Tibial artery (tissue), 4 donors: ENCODE data around the gene POLR2E.

Source experiments
- DNase-seq, 2 donors: peaks; one replicate each; pipeline ENCODE4 v3.0.0-alpha.2; 2019
- H3K27ac ChIP-seq, 2 donors: fragments of 200-600 bp; sonication (generic) in 1 of 2; 1 replicate in 1 of 2; 2 replicates in 1 of 2; pipeline ENCODE4 v1.5.1; 2018 to 2019; ENCODE audit warnings: mild to moderate bottlenecking in 1 of 2
- H3K27me3 ChIP-seq, 2 donors: fragments of 200-600 bp; sonication (generic) in 1 of 2; one replicate each; pipeline versions ENCODE4 v1.5.1 to v1.6.0; 2016 to 2019
- H3K36me3 ChIP-seq, 3 donors: fragments of 200-600 bp; sonication (generic) in 2 of 3; one replicate each; pipeline ENCODE4 v1.5.1; 2016 to 2019; ENCODE audit warnings: mild to moderate bottlenecking in 2 of 3
- H3K4me1 ChIP-seq, 4 donors: fragments of 200-600 bp; sonication (generic) in 2 of 4; 1 replicate in 3 of 4; 2 replicates in 1 of 4; pipeline ENCODE4 v1.5.1; 2016 to 2019
- H3K4me3 ChIP-seq, 2 donors: fragments of 200-600 bp; sonication (generic) in 1 of 2; 1 replicate in 1 of 2; 2 replicates in 1 of 2; pipeline ENCODE4 v1.5.1; 2018 to 2019; ENCODE audit warnings: mild to moderate bottlenecking in 2 of 2
- H3K9me3 ChIP-seq, 3 donors: fragments of 200-600 bp; sonication (generic) in 1 of 3; one replicate each; pipeline ENCODE4 v1.5.1; 2016 to 2019
- CTCF ChIP-seq, 2 experiments: fragments of 200-600 bp in 1 of 2; fragments of 450-650 bp in 1 of 2; IDR thresholded peaks; one replicate each; pipeline ENCODE4 v1.5.1; 2017 to 2019; ENCODE audit warnings: antibody characterized with exemption in 2 of 2, mild to moderate bottlenecking in 1 of 2, moderate library complexity in 1 of 2
- intact Hi-C: fragments of 100-400 bp; cut with DNase I; formaldehyde crosslinking; loops from one replicate; pipeline ENCODE4 v1.15.0; 2023; ENCODE audit warnings: low total_unique reads

Gene POLR2E

DNA sequence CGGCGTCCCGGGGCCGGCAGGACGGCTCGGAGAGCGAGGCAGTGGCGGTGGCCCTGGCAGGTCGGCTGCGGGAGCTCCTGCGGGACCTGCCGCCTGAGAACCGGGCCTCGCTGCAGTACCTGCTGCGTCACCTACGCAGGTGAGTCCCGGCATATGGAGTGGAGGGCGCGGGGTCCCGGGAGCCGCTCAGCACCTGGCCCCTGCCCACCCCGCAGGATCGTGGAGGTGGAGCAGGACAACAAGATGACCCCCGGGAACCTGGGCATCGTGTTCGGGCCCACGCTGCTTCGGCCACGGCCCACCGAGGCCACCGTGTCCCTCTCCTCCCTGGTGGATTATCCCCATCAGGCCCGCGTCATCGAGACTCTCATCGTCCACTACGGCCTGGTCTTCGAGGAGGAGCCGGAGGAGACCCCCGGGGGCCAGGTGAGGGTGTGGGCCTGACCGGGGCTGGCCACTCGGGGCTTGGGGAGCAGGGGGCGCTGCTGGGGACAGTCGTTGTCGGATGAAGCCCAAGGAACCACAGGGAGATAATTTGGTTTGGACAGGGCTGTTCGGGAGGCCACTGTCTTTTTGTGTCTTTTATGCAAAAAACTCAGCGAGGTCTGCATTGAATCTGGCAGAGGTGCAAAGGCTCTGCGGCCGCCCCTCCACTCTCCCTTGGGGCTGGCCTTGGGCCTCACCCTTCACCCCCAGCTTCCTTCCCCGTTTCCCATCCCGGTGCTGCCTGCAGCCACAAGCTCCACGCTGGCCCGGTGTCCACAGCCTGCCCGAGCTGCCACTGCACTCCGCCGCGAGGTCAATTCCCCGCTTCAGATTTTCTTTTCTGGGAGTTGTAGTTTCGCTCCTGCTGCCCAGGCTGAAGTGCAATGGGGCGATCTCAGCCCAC is 12.0 kb downstream of the POLR2E start:
- H3K27me3 ChIP-seq, result peaks cover 0 to 19% of the 10 kb centered on the region in 2 donors
- H3K4me1 ChIP-seq, result peaks cover 0 to 21% (median 5%) of the 10 kb centered on the region in 4 donors
- intact Hi-C loops, result no loop called here
- H3K4me3 ChIP-seq, result no peak overlapping the region
- peaks cover 7 to 18% (median 12%) of the 10 kb centered on the region in 3 donors for H3K36me3 ChIP-seq
- TF ChIP-seq CTCF (IDR thresholded peaks at IDR 0.05), result no peak
- H3K27ac ChIP-seq, result no peak overlapping the region
- no peak for DNase-seq
- no peaks in the 10 kb centered on the region for H3K9me3 ChIP-seq

DNA sequence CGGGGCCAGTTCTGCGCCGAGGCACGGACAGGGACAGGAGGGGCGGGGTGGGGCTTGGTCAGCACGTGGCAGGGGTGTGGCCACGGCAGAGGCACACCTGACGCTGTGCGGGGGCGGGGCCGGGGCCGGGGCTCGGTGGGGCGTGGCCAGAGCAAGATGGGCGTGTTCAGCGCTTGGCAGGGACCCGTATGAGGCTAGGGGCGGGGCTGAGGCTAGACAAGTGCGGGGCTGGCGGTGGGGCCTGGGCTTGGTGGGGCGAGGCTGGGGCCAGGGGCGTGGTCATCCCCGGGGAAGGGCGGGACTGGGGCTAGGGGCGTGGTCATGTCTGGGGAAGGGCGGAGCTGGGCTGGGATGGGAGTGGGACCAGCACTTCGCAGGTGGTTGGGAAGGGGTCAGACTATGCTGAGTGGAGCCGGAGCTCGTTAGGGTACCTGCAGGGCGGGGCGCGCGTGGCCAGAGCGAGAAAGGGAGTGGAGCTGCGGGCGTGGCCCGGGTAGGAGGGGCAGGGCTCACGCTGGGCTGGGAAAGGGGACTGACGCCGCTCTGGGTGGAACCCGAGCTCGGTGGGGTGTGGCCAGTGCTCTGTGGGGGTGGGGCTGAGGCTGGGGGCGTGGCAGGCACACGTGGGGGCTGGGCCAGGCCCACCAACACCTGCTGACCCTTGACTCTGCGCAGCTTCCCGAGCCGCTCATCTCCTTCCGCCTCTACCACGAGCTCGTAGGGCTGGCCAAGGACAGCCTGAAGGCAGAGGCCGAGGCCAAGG is 12.8 kb downstream of the POLR2E start:
- DNase-seq, result no peak
- H3K27ac ChIP-seq, result no peak overlapping the region
- no peaks in the 10 kb centered on the region for H3K9me3 ChIP-seq
- H3K36me3 ChIP-seq, result peaks cover 0 to 10% (median 4%) of the 10 kb centered on the region in 3 donors
- intact Hi-C loops, result no loop called here
- peaks cover 0 to 21% (median 5%) of the 10 kb centered on the region in 4 donors for H3K4me1 ChIP-seq
- H3K4me3 ChIP-seq, result no peak overlapping the region
- H3K27me3 ChIP-seq, result peaks cover 0 to 19% of the 10 kb centered on the region in 2 donors
- no peak for TF ChIP-seq CTCF (IDR thresholded peaks at IDR 0.05)

- Histone ChIP-seq H3K27me3 (peaks cover 0 to 19% of the 10 kb centered on the region in 2 donors), H3K36me3 (peaks cover 0 to 3% (median 2%) of the 10 kb centered on the region in 3 donors), H3K27ac (no peak overlapping the region), H3K4me1 (peaks cover 0 to 21% (median 5%) of the 10 kb centered on the region in 4 donors), H3K4me3 (no peak overlapping the region), H3K9me3 (no peaks in the 10 kb centered on the region)
- no peak for DNase-seq
- TF ChIP-seq CTCF (IDR thresholded peaks at IDR 0.05), result no peak
- intact Hi-C loops, result no loop called here
Measured at GRCh38 chr19:1081301-1082164, 13.6 kb downstream of the POLR2E start.

GRCh38 chr19:1080360-1081161 is 14.6 kb downstream of the POLR2E start:
- peaks cover 0 to 21% (median 5%) of the 10 kb centered on the region in 4 donors for H3K4me1 ChIP-seq
- intact Hi-C loops, result no loop called here
- no peak overlapping the region for H3K4me3 ChIP-seq
- H3K27ac ChIP-seq, result no peak overlapping the region
- DNase-seq, result no peak
- no peak for TF ChIP-seq CTCF (IDR thresholded peaks at IDR 0.05)
- H3K36me3 ChIP-seq, result peaks cover 0 to 3% (median 0%) of the 10 kb centered on the region in 3 donors
- H3K9me3 ChIP-seq, result no peaks in the 10 kb centered on the region
- peaks cover 0 to 19% of the 10 kb centered on the region in 2 donors for H3K27me3 ChIP-seq
